ENCODE data around the gene ZFHX2. TPM values are rescaled to one million over a fixed set of nuclear protein-coding genes. Genes with fewer than 3 reads are reported as not detected.

ZFHX2 gene
- total and polyA plus RNA-seq, 2 of the 13 experiments (the other 11 are each of a cell fraction or from before 2014, with no cell fraction given), result 0.17 to 0.44 TPM

GRCh38 chr14:23555882-23556699, 4.5 kb upstream of the ZFHX2 start, which contains the start of gene THTPA (continued):
- no peak for TF ChIP-seq TCF12 (IDR thresholded peaks at IDR 0.05)
- TF ChIP-seq TCF12 (CRISPR knock-in tag; IDR thresholded peaks at IDR 0.05), result peak; percentile 85; the same call in 1 of the 2 replicates
- peak; percentile 82 to 99; a peak in 2 of 4 replicates for TF ChIP-seq KLF16 (CRISPR knock-in tag; IDR thresholded peaks at IDR 0.05)
- no peak for TF ChIP-seq HNRNPK (IDR thresholded peaks at IDR 0.05; ENCODE audit: low read depth, low read length, poor library complexity, severe bottlenecking)
- peak; percentile 97; the same call in 1 of the 2 replicates for TF ChIP-seq PCBP1 (IDR thresholded peaks at IDR 0.05; ENCODE audit: borderline replicate concordance, low read depth, low read length)
- peak; percentile 59 for TF ChIP-seq KDM1A (CRISPR knock-in tag; IDR thresholded peaks at IDR 0.05)
- TF ChIP-seq ETV6 (CRISPR knock-in tag; conservative IDR thresholded peaks at IDR 0.05), result peak; percentile 99
- peak; percentile 95 for TF ChIP-seq GMEB1 (CRISPR knock-in tag; IDR thresholded peaks at IDR 0.05; ENCODE audit: borderline replicate concordance)
- peak; percentile 97 for TF ChIP-seq GABPB1 (CRISPR knock-in tag; IDR thresholded peaks at IDR 0.05)
- peak; percentile 98 for TF ChIP-seq KMT2B (CRISPR knock-in tag; IDR thresholded peaks at IDR 0.05)
- TF ChIP-seq CENPBD1 (CRISPR knock-in tag; IDR thresholded peaks at IDR 0.05; ENCODE audit: borderline replicate concordance, low read depth), result no peak; the same call in 1 of the 2 replicates
- TF ChIP-seq IRF1 (CRISPR knock-in tag; IDR thresholded peaks at IDR 0.05; ENCODE audit: low read depth), result peak; percentile 94; the same call in 1 of the 2 replicates
- TF ChIP-seq TBP (CRISPR knock-in tag; IDR thresholded peaks at IDR 0.05), result peak; percentile 27; the same call in 1 of the 2 replicates
- TF ChIP-seq ZNF704 (CRISPR knock-in tag; IDR thresholded peaks at IDR 0.05; ENCODE audit: borderline replicate concordance), result peak; percentile 99
- TF ChIP-seq DR1 (CRISPR knock-in tag; IDR thresholded peaks at IDR 0.05), result peak; percentile 89; the same call in 1 of the 2 replicates
- TF ChIP-seq ZNF331 (CRISPR knock-in tag; IDR thresholded peaks at IDR 0.05), result peak; percentile 96
- TF ChIP-seq PAWR (CRISPR knock-in tag; IDR thresholded peaks at IDR 0.05; ENCODE audit: borderline replicate concordance), result peak; percentile 99; the same call in 1 of the 2 replicates
- peak; percentile 99 for TF ChIP-seq MXD3 (CRISPR knock-in tag; IDR thresholded peaks at IDR 0.05)
- TF ChIP-seq ZNF468 (CRISPR knock-in tag; IDR thresholded peaks at IDR 0.05), result no peak
- peak; percentile 86 for TF ChIP-seq MTF1 (CRISPR knock-in tag; IDR thresholded peaks at IDR 0.05)
- peak; percentile 84 for TF ChIP-seq SUZ12 (IDR thresholded peaks at IDR 0.05; ENCODE audit: low read depth, low read length)
- TF ChIP-seq PAF1 (CRISPR knock-in tag; IDR thresholded peaks at IDR 0.05), result no peak
- no peak for TF ChIP-seq RAD51 (IDR thresholded peaks at IDR 0.05; ENCODE audit: borderline replicate concordance)
- peak; percentile 75; the same call in 1 of the 2 replicates for TF ChIP-seq ZNF362 (CRISPR knock-in tag; IDR thresholded peaks at IDR 0.05; ENCODE audit: borderline replicate concordance)

Measured in HepG2 (cell line).